ENCODE data around the gene SPOCK1. TPM values are rescaled to one million over a fixed set of nuclear protein-coding genes. Genes with fewer than 3 reads are reported as not detected.

The SPOCK1 gene
- total RNA-seq, 2 experiments from 2014 or later, result not detected

DNA sequence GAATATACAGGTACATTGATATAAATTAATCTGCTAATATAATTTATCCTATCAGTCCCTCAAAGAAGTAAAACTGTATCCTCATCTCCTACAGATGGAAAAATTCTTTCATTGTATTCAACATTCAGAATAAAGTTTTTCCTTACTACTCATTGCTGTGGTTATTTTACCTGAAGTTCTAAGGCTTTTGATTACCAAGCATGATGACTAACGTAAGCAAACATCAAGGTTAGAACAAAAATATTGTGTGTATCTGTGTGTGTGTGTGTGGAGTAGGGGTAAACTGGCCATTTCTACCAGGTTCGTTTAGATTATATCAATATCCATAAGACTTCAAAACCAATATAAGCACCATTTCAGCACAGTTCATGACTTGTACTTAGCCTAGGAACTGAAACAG, 573.1 kb downstream of the SPOCK1 start:
- H3K27ac Mint-ChIP-seq, result no peak overlapping the region
- ATAC-seq (no peak), DNase-seq (no peak)
- intact Hi-C loops (cut with micrococcal nuclease), result no loop called here
- no peaks in the 10 kb centered on the region for H3K4me1 Mint-ChIP-seq (ENCODE audit: low read depth)
- TF ChIP-seq CTCF (IDR thresholded peaks at IDR 0.05), result no peak
- no peaks in the 10 kb centered on the region for H3K36me3 Mint-ChIP-seq (ENCODE audit: low read depth)
- no peaks in the 10 kb centered on the region for H3K27me3 Mint-ChIP-seq
- peaks cover 7% of the 10 kb centered on the region for H3K9me3 Mint-ChIP-seq
- CTCF ChIA-PET, result no interaction called here
- POLR2A ChIA-PET, result no interaction called here
- no peak overlapping the region for H3K4me3 Mint-ChIP-seq

Other genes with a start within 250 kb of the SPOCK1 start
- gene KLHL3, start 236.8 kb upstream of the SPOCK1 start, total RNA-seq, result 10 to 100 TPM in 1 of 2 experiments, 1 to 10 TPM in 1; 9.2 to 12.2 TPM